ENCODE measurements around the gene SPATA2. TPM values are rescaled to one million over a fixed set of nuclear protein-coding genes. Genes with fewer than 3 reads are reported as not detected.

SPATA2 gene
- total and polyA plus RNA-seq, 2 of the 13 experiments (the other 11 are each of a cell fraction or from before 2014, with no cell fraction given) = 3.2 to 8.7 TPM

GRCh38 chr20:49883246-49883802 lies 32.0 kb downstream of the SPATA2 start:
- CTCF ChIA-PET (ENCODE audit: low intra/inter-chr PET ratio, low total read pairs) = no interaction called here
- Histone ChIP-seq H3K4me3 (replicated peaks in 1 of 3; ENCODE audit: insufficient read depth in 1 of 3, low read depth in 2 of 3, low read length in 3 of 3) (no peak overlapping the region), H3K79me2 (ENCODE audit: insufficient read depth, low read length) (no peaks in the 10 kb centered on the region), H3K4me1 (ENCODE audit: insufficient read depth, low read length) (peaks cover 2% of the 10 kb centered on the region), H4K20me1 (ENCODE audit: insufficient read depth, low read length) (no peaks in the 10 kb centered on the region), H3K9me3 (ENCODE audit: low read length) (no peaks in the 10 kb centered on the region), H3K27me3 (ENCODE audit: control insufficient read depth in 1 of 2, insufficient read depth in 2 of 2, low read length in 2 of 2) (no peaks in the 10 kb centered on the region), H3K36me3 (replicated peaks in 1 of 2; ENCODE audit: control insufficient read depth in 1 of 2, insufficient read depth in 2 of 2, low read length in 2 of 2) (peaks cover 16 to 40% of the 10 kb centered on the region in 2 experiments), H2AFZ (ENCODE audit: low read length) (no peak overlapping the region), H3K27ac (ENCODE audit: extremely low read length, insufficient read depth, low read length) (no peak overlapping the region), H3K4me2 (ENCODE audit: low read depth, low read length) (no peak overlapping the region), H3K9ac (ENCODE audit: insufficient read depth, low read depth, low read length) (no peak overlapping the region)
- DNase-seq (ENCODE audit: low spot score) = no peak
- BruUV-seq (replicated peaks) = no TSS peak
- FAIRE-seq = no peak
- POLR2A ChIA-PET = no interaction called here
- 83% methylated on average over 9 of the region's 10 CpGs for WGBS (ENCODE audit: low lambda C conversion rate)
- ATAC-seq = no peak
- intact Hi-C loops (cut with micrococcal nuclease; ENCODE audit: unreplicated experiment) = no loop called here
- in situ Hi-C loops (cut with HindIII; ENCODE audit: extremely low pct_ligation_motif_present, low pct_unique_long_range_greater_than_20kb) = loop anchor here (25.0 kb wide), 1 partner anchor 546 kb away; no protein-coding TSS in a partner anchor
- no peak for TF ChIP-seq CSRNP2 (CRISPR knock-in tag; conservative IDR thresholded peaks at IDR 0.05; ENCODE audit: low read depth)
- no peak for TF ChIP-seq ISX (CRISPR knock-in tag; conservative IDR thresholded peaks at IDR 0.05)
- TF ChIP-seq NBN (conservative IDR thresholded peaks at IDR 0.05) = no peak
- TF ChIP-seq HNRNPK (IDR thresholded peaks at IDR 0.05; ENCODE audit: low read depth, low read length, poor library complexity, severe bottlenecking) = no peak
- no peak for TF ChIP-seq POLR2G (IDR thresholded peaks at IDR 0.05; ENCODE audit: low read depth, low read length)
- no peak for TF ChIP-seq ATF7 (IDR thresholded peaks at IDR 0.05)
- no peak for TF ChIP-seq ATF7 (CRISPR knock-in tag; IDR thresholded peaks at IDR 0.05)
- TF ChIP-seq ZNF75D (CRISPR knock-in tag; IDR thresholded peaks at IDR 0.05; ENCODE audit: borderline replicate concordance) = no peak
- TF ChIP-seq PRDM15 (CRISPR knock-in tag; IDR thresholded peaks at IDR 0.05) = no peak
- TF ChIP-seq ZNF878 (CRISPR knock-in tag; IDR thresholded peaks at IDR 0.05) = no peak
- no peak for TF ChIP-seq ZNF800 (CRISPR knock-in tag; IDR thresholded peaks at IDR 0.05)
- TF ChIP-seq ZNF274 (CRISPR knock-in tag; IDR thresholded peaks at IDR 0.05) = no peak
- TF ChIP-seq REXO4 (CRISPR knock-in tag; IDR thresholded peaks at IDR 0.05; ENCODE audit: borderline replicate concordance) = no peak
- TF ChIP-seq U2AF2 (IDR thresholded peaks at IDR 0.05; ENCODE audit: low read depth, low read length) = no peak
- no peak for TF ChIP-seq NFKB2 (CRISPR knock-in tag; IDR thresholded peaks at IDR 0.05; ENCODE audit: borderline replicate concordance)
- TF ChIP-seq HIVEP1 (CRISPR knock-in tag; IDR thresholded peaks at IDR 0.05) = no peak
- TF ChIP-seq IKZF4 (CRISPR knock-in tag; IDR thresholded peaks at IDR 0.05; ENCODE audit: borderline replicate concordance, low read depth, not compliant biosample characterization) = no peak
- TF ChIP-seq NR2F2 (IDR thresholded peaks at IDR 0.05; ENCODE audit: borderline replicate concordance, low read depth) = no peak
- TF ChIP-seq ZNF484 (CRISPR knock-in tag; IDR thresholded peaks at IDR 0.05; ENCODE audit: borderline replicate concordance, low read depth) = no peak

Measured in HepG2 (cell line).